ENCODE data around the gene ZNF182. TPM values are rescaled to one million over a fixed set of nuclear protein-coding genes. Genes with fewer than 3 reads are reported as not detected.
"Not testable (repeated sequence)": the region's sequence is repeated elsewhere in the genome, so short reads cannot be mapped to it uniquely, and the experiment has no call there.

Gene ZNF182
- total RNA-seq, 1 experiment from 2014 or later = 6.4 TPM

GRCh38 chrX:47991263-47992094, 12.3 kb downstream of the ZNF182 start:
- Histone ChIP-seq H3K4me3 (ENCODE audit: low read length) (no peak overlapping the region), H3K9me2 (replicated peaks; ENCODE audit: insufficient read depth, low read length) (no peaks in the 10 kb centered on the region), H3K36me3 (ENCODE audit: insufficient read depth, low read length) (peaks cover 62% of the 10 kb centered on the region), H3K9ac (ENCODE audit: low read length) (no peak overlapping the region), H3K27me3 (ENCODE audit: low read length) (no peaks in the 10 kb centered on the region), H3K9me3 (ENCODE audit: low read length) (peaks cover 37% of the 10 kb centered on the region), H3K4me2 (ENCODE audit: low read depth, low read length, poor library complexity, severe bottlenecking) (no peak overlapping the region), H4K20me1 (ENCODE audit: insufficient read depth, low read depth, low read length) (no peaks in the 10 kb centered on the region), H3K27ac (ENCODE audit: low read length) (no peak overlapping the region), H3K4me1 (ENCODE audit: low read length) (no peaks in the 10 kb centered on the region), H3K79me2 (ENCODE audit: low read length) (peaks cover 34% of the 10 kb centered on the region), H2AFZ (ENCODE audit: low read length) (no peak overlapping the region)
- no peak for DNase-seq

GRCh38 chrX:47976254-47977151, 27.3 kb downstream of the ZNF182 start:
- no peak overlapping the region for H3K9ac ChIP-seq (ENCODE audit: low read length)
- no peaks in the 10 kb centered on the region for H3K27me3 ChIP-seq (ENCODE audit: low read length)
- H3K79me2 ChIP-seq (ENCODE audit: low read length) = no peaks in the 10 kb centered on the region
- H4K20me1 ChIP-seq (ENCODE audit: insufficient read depth, low read depth, low read length) = no peaks in the 10 kb centered on the region
- peaks cover 64% of the 10 kb centered on the region for H3K9me3 ChIP-seq (ENCODE audit: low read length)
- H3K36me3 ChIP-seq (ENCODE audit: insufficient read depth, low read length) = peaks cover 61% of the 10 kb centered on the region
- H2AFZ ChIP-seq (ENCODE audit: low read length) = no peak overlapping the region
- H3K27ac ChIP-seq (ENCODE audit: low read length) = no peak overlapping the region
- no peaks in the 10 kb centered on the region for H3K4me1 ChIP-seq (ENCODE audit: low read length)
- H3K9me2 ChIP-seq (replicated peaks; ENCODE audit: insufficient read depth, low read length) = no peaks in the 10 kb centered on the region
- 0 out of 2 replicates have a peak overlapping the region, but pooled peaks have one; percentile 7 for H3K4me3 ChIP-seq (ENCODE audit: low read length)
- H3K4me2 ChIP-seq (ENCODE audit: low read depth, low read length, poor library complexity, severe bottlenecking) = no peak overlapping the region
- no peak for DNase-seq

- Histone ChIP-seq H3K9me3 (ENCODE audit: low read length) (peaks cover 45% of the 10 kb centered on the region), H3K9me2 (replicated peaks; ENCODE audit: insufficient read depth, low read length) (no peaks in the 10 kb centered on the region), H3K9ac (ENCODE audit: low read length) (no peak overlapping the region), H3K27me3 (ENCODE audit: low read length) (no peaks in the 10 kb centered on the region), H4K20me1 (ENCODE audit: insufficient read depth, low read depth, low read length) (no peaks in the 10 kb centered on the region), H3K36me3 (ENCODE audit: insufficient read depth, low read length) (peaks cover 31% of the 10 kb centered on the region), H3K4me2 (ENCODE audit: low read depth, low read length, poor library complexity, severe bottlenecking) (no peak overlapping the region), H2AFZ (ENCODE audit: low read length) (no peak overlapping the region), H3K4me3 (ENCODE audit: low read length) (no peak overlapping the region), H3K27ac (ENCODE audit: low read length) (no peak overlapping the region), H3K79me2 (ENCODE audit: low read length) (no peaks in the 10 kb centered on the region), H3K4me1 (ENCODE audit: low read length) (no peaks in the 10 kb centered on the region)
- no peak for DNase-seq
Observed at GRCh38 chrX:47973235-47973634, 30.6 kb downstream of the ZNF182 start.

- H4K20me1 ChIP-seq (ENCODE audit: insufficient read depth, low read depth, low read length); H2AFZ ChIP-seq (ENCODE audit: low read length); H3K79me2 ChIP-seq (ENCODE audit: low read length); DNase-seq; H3K27ac ChIP-seq (ENCODE audit: low read length); H3K4me2 ChIP-seq (ENCODE audit: low read depth, low read length, poor library complexity, severe bottlenecking); H3K27me3 ChIP-seq (ENCODE audit: low read length); H3K9me2 ChIP-seq (replicated peaks; ENCODE audit: insufficient read depth, low read length); H3K9ac ChIP-seq (ENCODE audit: low read length); H3K36me3 ChIP-seq (ENCODE audit: insufficient read depth, low read length); H3K4me3 ChIP-seq (ENCODE audit: low read length); H3K9me3 ChIP-seq (ENCODE audit: low read length): not testable (repeated sequence)
- H3K4me1 ChIP-seq (ENCODE audit: low read length) = peaks cover 11% of the 10 kb centered on the region
Observed at GRCh38 chrX:47965526-47965925, 38.3 kb downstream of the ZNF182 start.

- not testable (repeated sequence) for DNase-seq; H3K27me3 ChIP-seq (ENCODE audit: low read length); H3K4me3 ChIP-seq (ENCODE audit: low read length); H3K9me3 ChIP-seq (ENCODE audit: low read length); H3K36me3 ChIP-seq (ENCODE audit: insufficient read depth, low read length); H3K79me2 ChIP-seq (ENCODE audit: low read length); H3K9me2 ChIP-seq (replicated peaks; ENCODE audit: insufficient read depth, low read length); H4K20me1 ChIP-seq (ENCODE audit: insufficient read depth, low read depth, low read length); H3K27ac ChIP-seq (ENCODE audit: low read length); H3K9ac ChIP-seq (ENCODE audit: low read length); H2AFZ ChIP-seq (ENCODE audit: low read length); H3K4me2 ChIP-seq (ENCODE audit: low read depth, low read length, poor library complexity, severe bottlenecking)
- peaks cover 15% of the 10 kb centered on the region for H3K4me1 ChIP-seq (ENCODE audit: low read length)
Observed at GRCh38 chrX:47961830-47962229, 42.0 kb downstream of the ZNF182 start.

GRCh38 chrX:47960406-47960805, 43.4 kb downstream of the ZNF182 start:
- Histone ChIP-seq H3K36me3 (ENCODE audit: insufficient read depth, low read length) (no peaks in the 10 kb centered on the region), H3K9ac (ENCODE audit: low read length) (no peak overlapping the region)

GRCh38 chrX:47958761-47959342, 44.9 kb downstream of the ZNF182 start:
- Histone ChIP-seq H2AFZ (ENCODE audit: low read length) (no peak overlapping the region), H3K9me2 (replicated peaks; ENCODE audit: insufficient read depth, low read length) (no peaks in the 10 kb centered on the region), H3K4me1 (ENCODE audit: low read length) (peaks cover 15% of the 10 kb centered on the region), H4K20me1 (ENCODE audit: insufficient read depth, low read depth, low read length) (no peaks in the 10 kb centered on the region), H3K9me3 (ENCODE audit: low read length) (no peaks in the 10 kb centered on the region), H3K27me3 (ENCODE audit: low read length) (no peaks in the 10 kb centered on the region), H3K36me3 (ENCODE audit: insufficient read depth, low read length) (no peaks in the 10 kb centered on the region), H3K27ac (ENCODE audit: low read length) (no peak overlapping the region), H3K9ac (ENCODE audit: low read length) (no peak overlapping the region), H3K79me2 (ENCODE audit: low read length) (no peaks in the 10 kb centered on the region), H3K4me2 (ENCODE audit: low read depth, low read length, poor library complexity, severe bottlenecking) (no peak overlapping the region), H3K4me3 (ENCODE audit: low read length) (no peak overlapping the region)
- DNase-seq = peak; percentile 69

More at GRCh38 chrX:47960406-47960805, 43.4 kb downstream of the ZNF182 start:
- Histone ChIP-seq H3K27me3 (ENCODE audit: low read length) (no peaks in the 10 kb centered on the region), H2AFZ (ENCODE audit: low read length) (no peak overlapping the region), H3K4me1 (ENCODE audit: low read length) (peaks cover 15% of the 10 kb centered on the region), H3K9me2 (replicated peaks; ENCODE audit: insufficient read depth, low read length) (no peaks in the 10 kb centered on the region), H3K4me2 (ENCODE audit: low read depth, low read length, poor library complexity, severe bottlenecking) (peak overlapping the region; percentile 40), H3K4me3 (ENCODE audit: low read length) (no peak overlapping the region), H3K9me3 (ENCODE audit: low read length) (no peaks in the 10 kb centered on the region), H3K79me2 (ENCODE audit: low read length) (no peaks in the 10 kb centered on the region), H4K20me1 (ENCODE audit: insufficient read depth, low read depth, low read length) (no peaks in the 10 kb centered on the region), H3K27ac (ENCODE audit: low read length) (no peak overlapping the region)
- no peak for DNase-seq

GRCh38 chrX:47958206-47958605, 45.6 kb downstream of the ZNF182 start:
- H3K27me3 ChIP-seq (ENCODE audit: low read length); DNase-seq; H3K27ac ChIP-seq (ENCODE audit: low read length); H3K9ac ChIP-seq (ENCODE audit: low read length); H4K20me1 ChIP-seq (ENCODE audit: insufficient read depth, low read depth, low read length); H3K9me2 ChIP-seq (replicated peaks; ENCODE audit: insufficient read depth, low read length); H3K4me2 ChIP-seq (ENCODE audit: low read depth, low read length, poor library complexity, severe bottlenecking); H3K4me3 ChIP-seq (ENCODE audit: low read length); H2AFZ ChIP-seq (ENCODE audit: low read length); H3K9me3 ChIP-seq (ENCODE audit: low read length); H3K79me2 ChIP-seq (ENCODE audit: low read length); H3K36me3 ChIP-seq (ENCODE audit: insufficient read depth, low read length): not testable (repeated sequence)
- H3K4me1 ChIP-seq (ENCODE audit: low read length) = peaks cover 15% of the 10 kb centered on the region

Measured in Karpas-422 (cell line).